ENCODE results near the gene INTS11.

DNA sequence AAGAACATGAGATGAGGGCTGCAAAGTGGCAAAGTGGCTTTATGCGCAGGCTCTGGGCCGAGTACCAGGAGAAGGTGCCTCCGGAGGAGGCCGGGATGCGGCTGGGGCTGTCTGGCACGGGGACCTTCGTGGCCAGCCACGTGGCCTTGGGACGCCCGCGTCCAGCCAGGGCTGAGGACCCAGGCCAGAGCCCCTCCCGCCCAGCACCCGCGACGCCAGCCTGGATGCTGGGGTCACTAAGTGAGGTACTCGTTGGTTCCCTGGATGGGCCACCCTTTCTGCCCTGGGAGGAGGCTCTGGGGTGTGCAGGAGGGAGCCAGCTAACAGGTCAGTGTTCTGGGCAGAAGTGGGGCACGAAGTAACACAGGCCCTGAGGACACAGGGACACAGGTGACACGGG lies 31.6 kb downstream of the INTS11 start:
- TF ChIP-seq CEBPB (IDR thresholded peaks at IDR 0.05), result no peak
- TF ChIP-seq YY1 (IDR thresholded peaks at IDR 0.05; ENCODE audit: low read depth), result no peak
- TF ChIP-seq, protein P1, sequence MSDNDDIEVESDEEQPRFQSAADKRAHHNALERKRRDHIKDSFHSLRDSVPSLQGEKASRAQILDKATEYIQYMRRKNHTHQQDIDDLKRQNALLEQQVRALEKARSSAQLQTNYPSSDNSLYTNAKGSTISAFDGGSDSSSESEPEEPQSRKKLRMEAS (IDR thresholded peaks at IDR 0.05), result no peak
- no peak for TF ChIP-seq RAD21 (IDR thresholded peaks at IDR 0.05; ENCODE audit: low read depth)
- TF ChIP-seq, protein P2, sequence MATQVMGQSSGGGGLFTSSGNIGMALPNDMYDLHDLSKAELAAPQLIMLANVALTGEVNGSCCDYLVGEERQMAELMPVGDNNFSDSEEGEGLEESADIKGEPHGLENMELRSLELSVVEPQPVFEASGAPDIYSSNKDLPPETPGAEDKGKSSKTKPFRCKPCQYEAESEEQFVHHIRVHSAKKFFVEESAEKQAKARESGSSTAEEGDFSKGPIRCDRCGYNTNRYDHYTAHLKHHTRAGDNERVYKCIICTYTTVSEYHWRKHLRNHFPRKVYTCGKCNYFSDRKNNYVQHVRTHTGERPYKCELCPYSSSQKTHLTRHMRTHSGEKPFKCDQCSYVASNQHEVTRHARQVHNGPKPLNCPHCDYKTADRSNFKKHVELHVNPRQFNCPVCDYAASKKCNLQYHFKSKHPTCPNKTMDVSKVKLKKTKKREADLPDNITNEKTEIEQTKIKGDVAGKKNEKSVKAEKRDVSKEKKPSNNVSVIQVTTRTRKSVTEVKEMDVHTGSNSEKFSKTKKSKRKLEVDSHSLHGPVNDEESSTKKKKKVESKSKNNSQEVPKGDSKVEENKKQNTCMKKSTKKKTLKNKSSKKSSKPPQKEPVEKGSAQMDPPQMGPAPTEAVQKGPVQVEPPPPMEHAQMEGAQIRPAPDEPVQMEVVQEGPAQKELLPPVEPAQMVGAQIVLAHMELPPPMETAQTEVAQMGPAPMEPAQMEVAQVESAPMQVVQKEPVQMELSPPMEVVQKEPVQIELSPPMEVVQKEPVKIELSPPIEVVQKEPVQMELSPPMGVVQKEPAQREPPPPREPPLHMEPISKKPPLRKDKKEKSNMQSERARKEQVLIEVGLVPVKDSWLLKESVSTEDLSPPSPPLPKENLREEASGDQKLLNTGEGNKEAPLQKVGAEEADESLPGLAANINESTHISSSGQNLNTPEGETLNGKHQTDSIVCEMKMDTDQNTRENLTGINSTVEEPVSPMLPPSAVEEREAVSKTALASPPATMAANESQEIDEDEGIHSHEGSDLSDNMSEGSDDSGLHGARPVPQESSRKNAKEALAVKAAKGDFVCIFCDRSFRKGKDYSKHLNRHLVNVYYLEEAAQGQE (IDR thresholded peaks at IDR 0.05; ENCODE audit: low read depth), result no peak
- no peak for TF ChIP-seq TEAD4 (IDR thresholded peaks at IDR 0.05)
- TF ChIP-seq TCF12 (IDR thresholded peaks at IDR 0.05; ENCODE audit: low read depth), result no peak
- no peak for TF ChIP-seq FOXM1 (IDR thresholded peaks at IDR 0.05; ENCODE audit: borderline replicate concordance, low read depth)
- TF ChIP-seq, protein P3, sequence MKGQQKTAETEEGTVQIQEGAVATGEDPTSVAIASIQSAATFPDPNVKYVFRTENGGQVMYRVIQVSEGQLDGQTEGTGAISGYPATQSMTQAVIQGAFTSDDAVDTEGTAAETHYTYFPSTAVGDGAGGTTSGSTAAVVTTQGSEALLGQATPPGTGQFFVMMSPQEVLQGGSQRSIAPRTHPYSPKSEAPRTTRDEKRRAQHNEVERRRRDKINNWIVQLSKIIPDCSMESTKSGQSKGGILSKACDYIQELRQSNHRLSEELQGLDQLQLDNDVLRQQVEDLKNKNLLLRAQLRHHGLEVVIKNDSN (IDR thresholded peaks at IDR 0.05), result no peak
- TF ChIP-seq ZBTB7A (IDR thresholded peaks at IDR 0.05; ENCODE audit: low read depth), result no peak
- no peak for TF ChIP-seq TAF1 (IDR thresholded peaks at IDR 0.05; ENCODE audit: low read depth)
- no peak for TF ChIP-seq EGR1 (IDR thresholded peaks at IDR 0.05)
- TF ChIP-seq EP300 (IDR thresholded peaks at IDR 0.05; ENCODE audit: borderline replicate concordance), result no peak
- no peak for TF ChIP-seq NFIC (IDR thresholded peaks at IDR 0.05)
